Measurements from ENCODE around the gene PGAP2. TPM values are rescaled to one million over a fixed set of nuclear protein-coding genes. Genes with fewer than 3 reads are reported as not detected.
A peak's percentile ranks its signal among the peaks of the same experiment; 100 is the strongest.

PGAP2 gene
- total and polyA plus RNA-seq, 2 of the 13 experiments (the other 11 are each of a cell fraction or from before 2014, with no cell fraction given): 21.5 to 47.8 TPM

- TF ChIP-seq, protein P1, sequence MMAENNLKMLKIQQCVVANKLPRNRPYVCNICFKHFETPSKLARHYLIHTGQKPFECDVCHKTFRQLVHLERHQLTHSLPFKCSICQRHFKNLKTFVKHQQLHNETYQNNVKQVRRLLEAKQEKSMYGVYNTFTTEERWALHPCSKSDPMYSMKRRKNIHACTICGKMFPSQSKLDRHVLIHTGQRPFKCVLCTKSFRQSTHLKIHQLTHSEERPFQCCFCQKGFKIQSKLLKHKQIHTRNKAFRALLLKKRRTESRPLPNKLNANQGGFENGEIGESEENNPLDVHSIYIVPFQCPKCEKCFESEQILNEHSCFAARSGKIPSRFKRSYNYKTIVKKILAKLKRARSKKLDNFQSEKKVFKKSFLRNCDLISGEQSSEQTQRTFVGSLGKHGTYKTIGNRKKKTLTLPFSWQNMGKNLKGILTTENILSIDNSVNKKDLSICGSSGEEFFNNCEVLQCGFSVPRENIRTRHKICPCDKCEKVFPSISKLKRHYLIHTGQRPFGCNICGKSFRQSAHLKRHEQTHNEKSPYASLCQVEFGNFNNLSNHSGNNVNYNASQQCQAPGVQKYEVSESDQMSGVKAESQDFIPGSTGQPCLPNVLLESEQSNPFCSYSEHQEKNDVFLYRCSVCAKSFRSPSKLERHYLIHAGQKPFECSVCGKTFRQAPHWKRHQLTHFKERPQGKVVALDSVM (CRISPR knock-in tag; IDR thresholded peaks at IDR 0.05): peak; percentile 14; the same call in 1 of the 2 replicates
- TF ChIP-seq GATAD1 (CRISPR knock-in tag; IDR thresholded peaks at IDR 0.05) (no peak), ZSCAN31 (CRISPR knock-in tag; IDR thresholded peaks at IDR 0.05; ENCODE audit: low read depth) (no peak), NCOR1 (IDR thresholded peaks at IDR 0.05; ENCODE audit: borderline replicate concordance, low read length) (no peak), ZMYM3 (CRISPR knock-in tag; IDR thresholded peaks at IDR 0.05) (0 out of 2 replicates have a peak, but pooled peaks have one; percentile 18), ZNF737 (CRISPR knock-in tag; IDR thresholded peaks at IDR 0.05; ENCODE audit: borderline replicate concordance) (no peak)
Observed at GRCh38 chr11:3795131-3796001, 13.0 kb upstream of the PGAP2 start (continued).

DNA sequence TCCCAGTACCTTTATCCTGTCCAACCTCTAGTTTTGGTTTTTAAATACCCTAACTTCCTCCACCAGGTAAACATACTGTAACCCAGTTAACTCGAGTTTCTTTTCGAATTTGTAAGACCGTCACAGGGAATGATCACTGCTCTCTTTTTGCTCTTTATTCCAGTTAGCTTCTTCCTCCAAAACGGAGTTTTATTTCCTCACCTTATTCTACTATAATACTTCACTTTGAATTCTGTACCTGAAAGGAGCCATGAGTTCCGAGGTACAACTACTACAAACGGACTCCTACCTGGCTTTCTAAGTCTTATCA, 12.4 kb upstream of the PGAP2 start:
- no peak for FAIRE-seq
- H3K27ac ChIP-seq (ENCODE audit: extremely low read length, insufficient read depth, low read length): peak overlapping the region; percentile 88
- no peak for TF ChIP-seq HMGXB4 (CRISPR knock-in tag; IDR thresholded peaks at IDR 0.05; ENCODE audit: borderline replicate concordance in 1 of 2, low read depth in 1 of 2)
- no peak for TF ChIP-seq ZFP82 (CRISPR knock-in tag; IDR thresholded peaks at IDR 0.05; ENCODE audit: borderline replicate concordance)
- TF ChIP-seq ATRX (CRISPR knock-in tag; IDR thresholded peaks at IDR 0.05; ENCODE audit: borderline replicate concordance): no peak
- no peak for TF ChIP-seq BRCA1 (CRISPR knock-in tag; IDR thresholded peaks at IDR 0.05)
- no peak for TF ChIP-seq REPIN1 (CRISPR knock-in tag; IDR thresholded peaks at IDR 0.05; ENCODE audit: borderline replicate concordance, low read depth)
- no peak for TF ChIP-seq ZSCAN22 (CRISPR knock-in tag; IDR thresholded peaks at IDR 0.05)
- no peak for TF ChIP-seq ZNF619 (CRISPR knock-in tag; IDR thresholded peaks at IDR 0.05)
- no peak for TF ChIP-seq MAFG (CRISPR knock-in tag; IDR thresholded peaks at IDR 0.05)
- no peak for TF ChIP-seq ZNF343 (CRISPR knock-in tag; IDR thresholded peaks at IDR 0.05)
- no peak for TF ChIP-seq CCAR2 (optimal IDR thresholded peaks at IDR 0.05; ENCODE audit: low read depth, low read length)
- no peak for TF ChIP-seq ZNF331 (CRISPR knock-in tag; IDR thresholded peaks at IDR 0.05)
- TF ChIP-seq, protein P2, sequence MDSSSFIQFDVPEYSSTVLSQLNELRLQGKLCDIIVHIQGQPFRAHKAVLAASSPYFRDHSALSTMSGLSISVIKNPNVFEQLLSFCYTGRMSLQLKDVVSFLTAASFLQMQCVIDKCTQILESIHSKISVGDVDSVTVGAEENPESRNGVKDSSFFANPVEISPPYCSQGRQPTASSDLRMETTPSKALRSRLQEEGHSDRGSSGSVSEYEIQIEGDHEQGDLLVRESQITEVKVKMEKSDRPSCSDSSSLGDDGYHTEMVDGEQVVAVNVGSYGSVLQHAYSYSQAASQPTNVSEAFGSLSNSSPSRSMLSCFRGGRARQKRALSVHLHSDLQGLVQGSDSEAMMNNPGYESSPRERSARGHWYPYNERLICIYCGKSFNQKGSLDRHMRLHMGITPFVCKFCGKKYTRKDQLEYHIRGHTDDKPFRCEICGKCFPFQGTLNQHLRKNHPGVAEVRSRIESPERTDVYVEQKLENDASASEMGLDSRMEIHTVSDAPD (CRISPR knock-in tag; IDR thresholded peaks at IDR 0.05): no peak

More for the DNA sequence above, 12.4 kb upstream of the PGAP2 start:
- DNase-seq (ENCODE audit: low spot score) (no peak), ATAC-seq (no peak)
- H3K4me1 ChIP-seq (ENCODE audit: insufficient read depth, low read length): peaks cover 32% of the 10 kb centered on the region
- peak overlapping the region; percentile 85 for H3K4me2 ChIP-seq (ENCODE audit: low read depth, low read length)
- in situ Hi-C loops (cut with HindIII; ENCODE audit: extremely low pct_ligation_motif_present, low pct_unique_long_range_greater_than_20kb): no loop called here
- peak overlapping the region; percentile 97 for H3K9ac ChIP-seq (ENCODE audit: insufficient read depth, low read depth, low read length)
- POLR2A ChIA-PET: interaction anchor here (1.8 kb wide), 1 partner anchor 12 kb away, joined by 5 read pairs; the partner anchor contains the start of gene PGAP2
- no peaks in the 10 kb centered on the region for H3K9me3 ChIP-seq (ENCODE audit: low read length)
- no TSS peak for BruUV-seq (replicated peaks)
- peaks cover 3 to 16% of the 10 kb centered on the region in 2 experiments; a peak in 4 of 5 replicates for H3K36me3 ChIP-seq (replicated peaks in 1 of 2; ENCODE audit: control insufficient read depth in 1 of 2, insufficient read depth in 2 of 2, low read length in 2 of 2)
- CTCF ChIA-PET (ENCODE audit: low intra/inter-chr PET ratio, low total read pairs): no interaction called here
- intact Hi-C loops (cut with micrococcal nuclease; ENCODE audit: unreplicated experiment): no loop called here
- H4K20me1 ChIP-seq (ENCODE audit: insufficient read depth, low read length): peaks cover 18% of the 10 kb centered on the region
- H3K27me3 ChIP-seq (ENCODE audit: control insufficient read depth in 1 of 2, insufficient read depth in 2 of 2, low read length in 2 of 2): no peaks in the 10 kb centered on the region; a peak in 1 of 5 replicates
- H3K79me2 ChIP-seq (ENCODE audit: insufficient read depth, low read length): peaks cover 57% of the 10 kb centered on the region
- H3K4me3 ChIP-seq (replicated peaks in 1 of 3; ENCODE audit: insufficient read depth in 1 of 3, low read depth in 2 of 3, low read length in 3 of 3): peak overlapping the region; percentile 87 to 98 (median 96)
- H2AFZ ChIP-seq (ENCODE audit: low read length): no peak overlapping the region
- 15% methylated on average over 6 of the region's 6 CpGs for WGBS (ENCODE audit: low lambda C conversion rate)

Measured in HepG2 (cell line).